ENCODE data around the gene LRRC4C. TPM values are rescaled to one million over a fixed set of nuclear protein-coding genes. Genes with fewer than 3 reads are reported as not detected.

Gene LRRC4C
- total and polyA plus RNA-seq, 12 donors = 0.15 to 0.93 (median 0.40) TPM

- TF ChIP-seq CTCF (IDR thresholded peaks at IDR 0.05) = no peak
- Histone ChIP-seq H3K4me1 (no peaks in the 10 kb centered on the region), H3K36me3 (no peaks in the 10 kb centered on the region), H3K27me3 (peaks cover 0 to 17% (median 0%) of the 10 kb centered on the region in 7 donors), H3K9me3 (no peaks in the 10 kb centered on the region), H3K27ac (no peak overlapping the region), H3K4me3 (no peak overlapping the region)
- ATAC-seq (no peak), DNase-seq (no peak)
- intact Hi-C loops (cut with DNase I) = loop anchor here in 1 of 10 donors (10.0 kb wide), 1 partner anchor 1787 kb away; no protein-coding TSS in a partner anchor
- 9 to 10% methylated on average over 2 of the region's 2 CpGs for WGBS, 2 donors
These were observed 38.5 kb upstream of the LRRC4C start for GRCh38 chr11:41497974-41498373.

GRCh38 chr11:41494716-41495115 lies 35.3 kb upstream of the LRRC4C start:
- TF ChIP-seq CTCF (IDR thresholded peaks at IDR 0.05) = no peak
- ATAC-seq (no peak), DNase-seq (no peak)
- H3K36me3 ChIP-seq = no peaks in the 10 kb centered on the region
- WGBS, 2 donors = 50 to 58% methylated on average over 1 of the region's 1 CpG
- H3K4me3 ChIP-seq = no peak overlapping the region
- no peaks in the 10 kb centered on the region for H3K9me3 ChIP-seq
- intact Hi-C loops (cut with DNase I) = loop anchor here in 1 of 10 donors (10.0 kb wide), 1 partner anchor 1790 kb away; no protein-coding TSS in a partner anchor
- H3K27ac ChIP-seq = no peak overlapping the region
- H3K27me3 ChIP-seq = peaks cover 0 to 17% (median 0%) of the 10 kb centered on the region in 7 donors
- no peaks in the 10 kb centered on the region for H3K4me1 ChIP-seq

- Histone ChIP-seq H3K4me3 (no peak overlapping the region), H3K36me3 (no peaks in the 10 kb centered on the region), H3K4me1 (no peaks in the 10 kb centered on the region), H3K9me3 (no peaks in the 10 kb centered on the region), H3K27ac (no peak overlapping the region), H3K27me3 (no peaks in the 10 kb centered on the region)
- no peak for DNase-seq
- ATAC-seq = no peak
- intact Hi-C loops (cut with DNase I) = loop anchor here in 1 of 10 donors (5.0 kb wide), 1 partner anchor 1819 kb away; no protein-coding TSS in a partner anchor
- 68 to 71% methylated on average over 2 of the region's 2 CpGs for WGBS, 2 donors
- TF ChIP-seq CTCF (IDR thresholded peaks at IDR 0.05) = no peak
These were observed 27.0 kb upstream of the LRRC4C start for GRCh38 chr11:41486424-41486823.

GRCh38 chr11:41483956-41484355 lies 24.5 kb upstream of the LRRC4C start:
- no peak overlapping the region for H3K27ac ChIP-seq
- H3K4me3 ChIP-seq = no peak overlapping the region
- no peaks in the 10 kb centered on the region for H3K27me3 ChIP-seq
- H3K4me1 ChIP-seq = no peaks in the 10 kb centered on the region
- no peak for TF ChIP-seq CTCF (IDR thresholded peaks at IDR 0.05)
- no peaks in the 10 kb centered on the region for H3K36me3 ChIP-seq
- no peak for ATAC-seq
- no peak for DNase-seq
- H3K9me3 ChIP-seq = peaks cover 0 to 12% (median 3%) of the 10 kb centered on the region in 11 donors
- WGBS, 2 donors = 45 to 50% methylated on average over 3 of the region's 3 CpGs
- intact Hi-C loops (cut with DNase I) = no loop called here
